GM18517 (cell line): ENCODE results near the gene TPRN.

Experiments used
- ATAC-seq: cut with Tn5 transposase; IDR thresholded peaks from one replicate; pipeline ENCODE4 v1.9.1; 2021; ENCODE audit warnings: mild to moderate bottlenecking, moderate library complexity; ENCODE audit not compliant: unreplicated experiment

Gene TPRN

DNA sequence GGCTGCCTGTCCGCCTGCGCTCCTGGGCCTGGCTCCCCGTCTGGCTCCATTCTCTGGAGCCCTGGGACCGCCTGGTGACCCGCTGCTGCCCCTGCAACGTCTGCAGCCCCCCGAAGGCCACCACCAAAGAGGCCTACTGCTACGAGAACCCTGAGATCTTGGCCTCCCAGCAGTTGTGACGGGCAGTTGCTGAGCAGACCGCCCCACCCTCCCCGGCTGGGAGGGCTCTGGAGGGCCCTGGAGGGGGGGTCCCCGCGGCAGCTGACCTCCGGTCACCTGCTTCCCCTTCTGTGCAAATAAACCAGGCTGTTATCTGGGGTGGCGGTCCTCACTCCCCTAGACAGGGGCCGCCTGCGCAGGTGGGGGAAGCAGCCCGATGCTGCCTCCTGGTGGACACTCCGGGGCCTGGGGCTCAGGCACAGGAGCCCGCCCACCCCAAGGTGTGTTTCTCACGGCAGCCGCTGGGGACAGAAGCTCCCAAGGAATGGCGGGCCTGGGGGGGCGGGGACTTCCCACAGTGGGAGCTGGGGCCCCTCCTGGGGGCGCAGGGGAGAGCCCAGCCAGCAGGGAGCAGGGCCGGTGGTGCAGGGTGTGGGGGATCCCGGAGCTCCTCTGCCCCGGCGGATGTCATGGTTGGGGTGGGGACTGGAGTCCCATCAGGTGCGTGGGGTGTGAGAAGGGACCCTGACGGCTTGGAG lies 35.8 kb upstream of the TPRN start:
- ATAC-seq, result no peak

GRCh38 chr9:137235424-137236237 lies 35.1 kb upstream of the TPRN start:
- no peak for ATAC-seq

DNA sequence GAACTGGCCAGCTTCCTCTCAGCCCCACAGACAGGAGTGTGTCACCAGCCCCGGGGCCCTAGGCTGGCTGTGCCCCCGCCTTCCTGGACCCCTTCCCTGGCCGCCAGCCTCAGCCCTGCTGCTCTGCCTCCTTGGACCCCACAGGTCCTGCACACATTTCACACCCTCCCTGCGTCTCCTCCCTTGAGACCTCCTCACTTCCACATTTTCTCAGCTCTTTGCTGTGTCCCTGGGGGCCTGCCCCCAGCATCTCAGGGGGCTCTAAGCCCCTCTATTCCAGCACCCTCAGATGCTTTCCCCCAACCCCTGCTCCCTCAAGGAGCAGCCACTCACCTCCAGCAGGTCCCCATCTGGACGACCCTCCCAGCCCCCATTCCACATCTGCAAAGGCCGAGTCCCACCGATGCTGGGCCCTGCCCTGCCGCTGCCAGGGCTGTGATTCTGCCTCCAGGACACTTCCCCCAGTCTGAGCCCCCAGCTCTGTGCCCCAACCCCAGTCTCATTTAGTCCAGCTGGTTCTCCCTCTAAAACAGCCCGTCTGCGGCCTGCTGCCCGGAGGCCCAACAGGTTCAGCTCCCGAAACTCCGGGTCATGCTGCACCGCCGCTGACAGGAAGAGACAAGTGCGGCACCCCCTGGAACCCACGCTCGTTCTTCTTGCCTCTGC lies 34.4 kb upstream of the TPRN start:
- ATAC-seq, result no peak

- no peak for ATAC-seq
These were observed 33.6 kb upstream of the TPRN start for GRCh38 chr9:137234055-137234697.

DNA sequence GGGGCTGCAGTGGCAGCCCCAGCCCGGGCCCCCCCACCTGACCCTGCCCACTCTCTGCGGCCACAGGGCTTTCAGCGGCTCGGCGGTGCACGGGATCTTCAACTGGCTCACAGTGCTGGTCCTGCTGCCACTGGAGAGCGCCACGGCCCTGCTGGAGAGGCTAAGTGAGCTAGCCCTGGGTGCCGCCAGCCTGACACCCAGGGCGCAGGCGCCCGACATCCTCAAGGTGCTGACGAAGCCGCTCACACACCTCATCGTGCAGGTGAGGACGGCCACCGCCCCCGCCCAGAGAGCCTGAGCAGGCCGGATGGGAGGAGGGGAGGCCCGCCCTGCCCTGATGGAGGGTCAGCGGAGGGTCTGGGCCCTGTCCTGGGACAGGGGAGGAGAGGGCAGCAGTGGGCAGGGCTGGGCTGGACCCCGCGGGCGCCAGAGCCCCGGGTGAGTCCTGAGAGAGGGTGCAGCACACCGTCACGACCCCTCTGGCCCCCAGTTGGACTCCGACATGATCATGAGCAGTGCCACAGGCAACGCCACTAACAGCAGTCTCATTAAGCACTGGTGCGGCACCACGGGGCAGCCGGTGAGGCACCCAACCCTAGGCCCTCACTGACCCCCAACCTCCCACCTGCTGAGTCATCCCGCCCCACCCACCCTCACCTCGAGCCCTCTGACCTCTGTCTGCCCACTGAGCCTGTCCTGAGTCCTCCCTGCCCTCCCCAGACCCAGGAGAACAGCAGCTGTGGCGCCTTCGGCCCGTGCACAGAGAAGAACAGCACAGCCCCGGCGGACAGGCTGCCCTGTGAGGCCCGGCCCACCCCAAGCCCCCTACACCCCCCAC lies 32.8 kb upstream of the TPRN start:
- ATAC-seq, result no peak

DNA sequence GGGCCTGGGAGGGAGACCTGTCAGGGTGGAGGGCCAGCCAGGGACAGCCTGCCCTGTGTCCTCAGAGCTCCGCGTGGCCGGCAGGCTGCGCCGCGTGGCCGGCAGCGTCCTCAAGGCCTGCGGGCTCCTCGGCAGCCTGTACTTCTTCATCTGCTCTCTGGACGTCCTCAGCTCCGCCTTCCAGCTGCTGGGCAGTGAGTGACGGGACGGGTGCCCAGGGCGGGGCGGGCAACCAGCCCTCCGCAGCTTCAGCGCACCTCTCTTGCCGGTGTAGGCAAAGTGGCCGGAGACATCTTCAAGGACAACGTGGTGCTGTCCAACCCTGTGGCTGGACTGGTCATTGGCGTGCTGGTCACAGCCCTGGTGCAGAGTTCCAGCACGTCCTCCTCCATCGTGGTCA lies 32.0 kb upstream of the TPRN start:
- no peak for ATAC-seq

DNA sequence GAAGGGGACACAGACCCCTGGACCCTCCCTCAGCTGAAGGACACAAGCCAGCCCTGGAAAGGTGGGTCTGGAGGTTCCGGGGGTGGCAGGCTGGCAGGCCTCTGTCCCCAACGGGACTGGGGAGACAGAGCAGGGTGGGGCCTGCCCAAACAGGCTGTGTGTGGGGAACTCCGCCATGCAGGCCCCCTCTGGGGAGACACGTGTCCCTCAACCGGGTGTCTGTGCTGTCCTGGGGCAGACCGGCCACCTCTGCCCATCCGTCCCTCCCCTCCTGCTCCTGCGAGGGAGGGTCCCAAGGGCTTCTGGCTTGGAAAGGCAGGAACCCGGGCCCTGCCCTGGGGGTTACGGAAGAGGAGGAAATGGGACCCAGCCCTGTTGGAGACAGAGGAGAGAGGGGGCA lies 31.6 kb upstream of the TPRN start:
- ATAC-seq, result no peak

- no peak for ATAC-seq
These were observed 31.0 kb upstream of the TPRN start for GRCh38 chr9:137231372-137232039.

GRCh38 chr9:137230705-137231371 lies 30.3 kb upstream of the TPRN start, which contains the start of gene SLC34A3:
SLC34A3 (plus strand) TSS chr9:137230901; CDS start chr9:137231703, 802 bp downstream.
- no peak for ATAC-seq

DNA sequence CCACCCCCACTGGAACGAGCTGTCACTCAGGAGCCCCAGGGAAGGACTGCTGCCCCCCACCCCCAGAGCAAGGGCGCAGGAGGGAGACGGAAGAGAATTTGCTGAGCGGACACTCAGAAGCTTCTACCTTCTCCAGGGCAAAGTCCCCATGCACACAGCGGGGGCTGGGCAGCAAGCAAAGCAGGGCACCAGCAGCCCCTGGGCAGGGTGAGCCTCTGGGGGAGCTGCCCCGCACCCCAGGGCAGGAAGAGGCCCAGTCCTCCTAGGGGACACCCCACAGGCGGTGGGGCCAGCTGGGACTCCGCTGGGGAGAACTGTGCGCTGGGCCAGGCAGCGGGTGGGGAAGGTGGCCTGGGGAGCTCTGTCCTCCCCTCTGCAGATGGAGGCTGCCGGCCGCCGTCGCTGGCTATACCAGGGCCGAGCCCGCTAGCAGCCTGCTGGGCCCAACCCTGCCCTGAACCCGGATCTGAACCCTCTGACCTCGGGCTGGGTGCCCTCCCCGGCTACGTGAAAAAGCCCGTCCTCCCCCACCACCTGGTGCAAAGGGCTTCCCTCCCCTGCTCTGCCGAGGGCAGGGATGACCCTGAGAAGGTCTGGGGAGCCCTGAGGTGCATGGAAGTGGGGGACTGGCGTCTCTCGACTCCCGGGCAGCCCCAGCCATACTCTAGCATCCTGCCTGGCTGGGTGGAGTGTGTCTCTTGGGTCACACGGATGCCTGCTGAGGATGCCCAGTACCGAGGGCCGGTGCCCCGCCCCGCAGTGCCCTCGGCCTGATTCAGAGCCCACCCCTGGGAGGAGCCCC lies 29.6 kb upstream of the TPRN start:
- ATAC-seq, result no peak

- ATAC-seq, result no peak
These were observed 28.7 kb upstream of the TPRN start for GRCh38 chr9:137228968-137229896.

DNA sequence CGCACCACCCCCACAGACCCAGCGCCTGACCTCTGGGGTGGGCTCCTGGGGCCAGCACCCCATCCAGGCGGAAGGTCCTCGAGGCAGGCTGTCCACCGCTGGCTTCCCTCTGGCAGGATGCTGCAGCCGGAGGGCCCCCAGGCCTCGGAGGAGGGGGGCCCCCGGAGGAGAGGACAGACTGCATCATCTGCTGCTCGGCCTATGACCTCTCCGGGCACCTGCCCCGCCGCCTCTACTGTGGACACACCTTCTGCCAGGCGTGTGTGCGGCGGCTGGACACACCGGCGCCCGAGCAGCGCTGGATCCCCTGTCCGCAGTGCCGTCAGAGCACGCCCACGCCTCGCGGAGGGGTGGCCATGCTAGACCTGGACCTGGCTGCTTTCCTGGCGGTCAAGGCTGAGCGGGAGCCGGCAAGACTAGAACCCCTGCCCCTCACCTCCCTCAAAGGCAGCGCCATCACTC lies 28.0 kb upstream of the TPRN start:
- ATAC-seq, result no peak

- ATAC-seq, result no peak
These were observed 27.4 kb upstream of the TPRN start for GRCh38 chr9:137227853-137228505.

DNA sequence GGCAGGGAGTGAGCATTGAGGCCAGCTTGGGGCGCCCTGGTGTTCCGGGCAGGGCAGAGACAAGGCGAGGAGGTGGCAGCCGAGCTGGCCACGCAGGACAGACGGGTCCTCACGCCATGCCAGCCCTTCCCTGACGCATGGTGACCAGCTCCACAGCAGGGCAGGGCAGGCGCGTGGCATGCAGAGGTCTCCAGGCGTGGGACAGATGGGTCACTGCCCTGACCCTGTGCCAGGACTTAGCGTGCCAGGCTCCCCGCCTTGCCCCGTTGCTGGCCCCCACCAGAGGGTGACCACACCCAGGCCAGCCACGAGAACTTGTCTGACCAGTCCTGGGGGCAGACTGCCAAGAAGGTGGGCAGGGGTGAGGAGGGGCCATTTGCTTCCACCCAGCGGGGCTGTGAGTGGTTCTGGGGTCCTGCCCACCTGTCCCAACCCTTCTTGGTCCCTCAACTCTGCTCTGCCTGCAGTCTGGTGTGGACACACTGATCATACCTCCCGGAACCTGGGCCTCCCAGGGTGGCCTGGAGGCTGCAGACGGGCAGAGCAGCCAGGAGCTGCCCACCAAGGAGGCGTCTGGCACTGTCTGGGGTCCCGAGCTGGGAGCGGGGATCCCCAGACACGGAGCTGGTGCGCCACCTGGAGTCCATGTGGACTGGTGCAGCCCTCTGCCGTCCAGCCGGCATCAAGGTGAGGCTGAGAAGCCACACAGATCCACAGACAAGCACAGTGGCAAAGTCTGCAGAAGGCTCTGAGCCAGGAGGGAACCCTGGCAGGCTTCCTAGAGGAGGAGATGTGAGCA lies 26.7 kb upstream of the TPRN start, which contains the start of gene RNF224:
Gene RNF224 (plus strand): TSS at position 449 of the 799 bp plus-strand sequence. CDS start 834 bp downstream, outside the sequence.
- ATAC-seq, result no peak

- ATAC-seq, result no peak
These were observed 26.0 kb upstream of the TPRN start for GRCh38 chr9:137226338-137227053.
